ENCODE measurements around the gene LEKR1.

Gene LEKR1

GRCh38 chr3:157059181-157059580, 233.0 kb downstream of the LEKR1 start:
- DNase-seq (ENCODE audit: low spot score) (no peak), ATAC-seq (ENCODE audit: low read depth) (no peak)
- H3K27me3 ChIP-seq (ENCODE audit: insufficient read depth, poor library complexity, severe bottlenecking) = no peaks in the 10 kb centered on the region
- TF ChIP-seq CTCF (IDR thresholded peaks at IDR 0.05; ENCODE audit: poor library complexity, severe bottlenecking) = no peak
- H3K27ac ChIP-seq (ENCODE audit: poor library complexity, severe bottlenecking) = no peak overlapping the region
- H3K36me3 ChIP-seq (ENCODE audit: low read depth) = no peaks in the 10 kb centered on the region
- no peak overlapping the region for H3K4me3 ChIP-seq (ENCODE audit: severe bottlenecking)
- no peaks in the 10 kb centered on the region for H3K9me3 ChIP-seq (ENCODE audit: severe bottlenecking)
- no peaks in the 10 kb centered on the region for H3K4me1 ChIP-seq (ENCODE audit: insufficient read depth, poor library complexity, severe bottlenecking)

GRCh38 chr3:157059661-157060060, 233.5 kb downstream of the LEKR1 start:
- Histone ChIP-seq H3K27me3 (ENCODE audit: insufficient read depth, poor library complexity, severe bottlenecking) (no peaks in the 10 kb centered on the region), H3K4me1 (ENCODE audit: insufficient read depth, poor library complexity, severe bottlenecking) (no peaks in the 10 kb centered on the region), H3K27ac (ENCODE audit: poor library complexity, severe bottlenecking) (no peak overlapping the region), H3K4me3 (ENCODE audit: severe bottlenecking) (no peak overlapping the region), H3K36me3 (ENCODE audit: low read depth) (no peaks in the 10 kb centered on the region), H3K9me3 (ENCODE audit: severe bottlenecking) (no peaks in the 10 kb centered on the region)
- TF ChIP-seq CTCF (IDR thresholded peaks at IDR 0.05; ENCODE audit: poor library complexity, severe bottlenecking) = no peak
- DNase-seq (ENCODE audit: low spot score) (no peak), ATAC-seq (ENCODE audit: low read depth) (no peak)

GRCh38 chr3:157061265-157061664, 235.1 kb downstream of the LEKR1 start:
- no peaks in the 10 kb centered on the region for H3K27me3 ChIP-seq (ENCODE audit: insufficient read depth, poor library complexity, severe bottlenecking)
- no peak overlapping the region for H3K4me3 ChIP-seq (ENCODE audit: severe bottlenecking)
- no peak overlapping the region for H3K27ac ChIP-seq (ENCODE audit: poor library complexity, severe bottlenecking)
- H3K9me3 ChIP-seq (ENCODE audit: severe bottlenecking) = no peaks in the 10 kb centered on the region
- TF ChIP-seq CTCF (IDR thresholded peaks at IDR 0.05; ENCODE audit: poor library complexity, severe bottlenecking) = no peak
- ATAC-seq (ENCODE audit: low read depth) (no peak), DNase-seq (ENCODE audit: low spot score) (no peak)
- no peaks in the 10 kb centered on the region for H3K4me1 ChIP-seq (ENCODE audit: insufficient read depth, poor library complexity, severe bottlenecking)
- H3K36me3 ChIP-seq (ENCODE audit: low read depth) = no peaks in the 10 kb centered on the region

- H3K4me3 ChIP-seq (ENCODE audit: severe bottlenecking) = no peak overlapping the region
Observed at GRCh38 chr3:157063469-157063868, 237.3 kb downstream of the LEKR1 start.

GRCh38 chr3:157063926-157064325, 237.8 kb downstream of the LEKR1 start:
- H3K27ac ChIP-seq (ENCODE audit: poor library complexity, severe bottlenecking) = no peak overlapping the region
- H3K27me3 ChIP-seq (ENCODE audit: insufficient read depth, poor library complexity, severe bottlenecking) = no peaks in the 10 kb centered on the region
- H3K4me1 ChIP-seq (ENCODE audit: insufficient read depth, poor library complexity, severe bottlenecking) = no peaks in the 10 kb centered on the region
- H3K4me3 ChIP-seq (ENCODE audit: severe bottlenecking) = no peak overlapping the region
- TF ChIP-seq CTCF (IDR thresholded peaks at IDR 0.05; ENCODE audit: poor library complexity, severe bottlenecking) = no peak
- DNase-seq (ENCODE audit: low spot score) = no peak
- no peaks in the 10 kb centered on the region for H3K36me3 ChIP-seq (ENCODE audit: low read depth)
- ATAC-seq (ENCODE audit: low read depth) = no peak
- H3K9me3 ChIP-seq (ENCODE audit: severe bottlenecking) = no peaks in the 10 kb centered on the region

More at GRCh38 chr3:157063469-157063868, 237.3 kb downstream of the LEKR1 start:
- Histone ChIP-seq H3K27me3 (ENCODE audit: insufficient read depth, poor library complexity, severe bottlenecking) (no peaks in the 10 kb centered on the region), H3K36me3 (ENCODE audit: low read depth) (no peaks in the 10 kb centered on the region), H3K4me1 (ENCODE audit: insufficient read depth, poor library complexity, severe bottlenecking) (no peaks in the 10 kb centered on the region), H3K9me3 (ENCODE audit: severe bottlenecking) (no peaks in the 10 kb centered on the region), H3K27ac (ENCODE audit: poor library complexity, severe bottlenecking) (no peak overlapping the region)
- no peak for ATAC-seq (ENCODE audit: low read depth)
- no peak for DNase-seq (ENCODE audit: low spot score)
- no peak for TF ChIP-seq CTCF (IDR thresholded peaks at IDR 0.05; ENCODE audit: poor library complexity, severe bottlenecking)

Data from RWPE2 (cell line).